Renal cortex interstitium (tissue), 15 donors: ENCODE measurements around the gene NYAP2. TPM values are rescaled to one million over a fixed set of nuclear protein-coding genes. Genes with fewer than 3 reads are reported as not detected.
A peak's percentile ranks its signal among the peaks of the same experiment; 100 is the strongest.

ENCODE experiments used
- DNase-seq, 11 donors: peaks; one replicate each; pipeline ENCODE4 v3.0.0-alpha.2; 2013; ENCODE audit warnings: low read depth in 9 of 11, low spot score in 4 of 11; ENCODE audit errors: extremely low read depth in 1 of 11
- long read RNA-seq, 16 experiments: transcript quantifications; one replicate each; lab custom pipeline, GENCODE V29; 2026
- polyA plus RNA-seq, 3 donors: library from polyadenylated mRNA; unstranded; fragments of 120-200 nt; gene quantifications; one replicate each; pipeline ENCODE4 v1.2.1, GENCODE V29; 2013; ENCODE audit not compliant: insufficient read length in 3 of 3

Gene NYAP2
- polyA plus RNA-seq, result under 1 TPM; 0.03 to 0.11 (median 0.05) TPM
- long read RNA-seq, donor 1, result 0 reads
- long read RNA-seq, donor 2, result 0 reads
- long read RNA-seq, donor 3, result 0 reads
- long read RNA-seq, donor 4, result 0 reads
- long read RNA-seq, donor 5, result 0 reads
- long read RNA-seq, donor 6, result 0 reads
- long read RNA-seq, donor 7, result 0 reads
- long read RNA-seq, donor 8, result 0 reads
- long read RNA-seq, donor 9, result 0 reads
- long read RNA-seq, donor 10, result 0 reads
- long read RNA-seq, donor 11, result 0 reads
- long read RNA-seq, donor 12, result 0 reads
- long read RNA-seq, donor 13, result 0 reads
- long read RNA-seq, donor 14, result 0 reads
- long read RNA-seq, donor 15, result 0 reads
- long read RNA-seq, donor 16, result 0 reads

DNA sequence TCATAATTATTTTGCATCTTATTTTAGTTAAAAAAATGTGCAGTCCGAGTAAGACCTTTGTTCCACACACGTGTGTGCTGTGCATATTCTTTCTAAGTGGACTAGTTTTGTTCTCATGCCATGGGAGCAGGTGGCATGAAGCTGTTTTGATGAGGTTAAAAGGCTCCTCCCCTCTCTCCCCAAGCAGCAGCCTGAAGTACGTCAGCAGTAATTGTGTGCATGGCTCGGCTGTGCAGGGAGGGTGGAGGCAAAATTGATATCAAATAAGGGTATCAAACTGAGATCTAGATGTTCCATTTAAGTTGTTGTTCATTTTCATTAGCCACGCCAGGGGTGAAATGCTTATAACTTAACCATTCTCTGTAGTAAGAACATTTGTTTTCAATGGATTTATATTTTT, at the start of gene NYAP2:
Gene NYAP2 (plus strand): TSS at position 207 of the 400 bp plus-strand sequence. CDS start 9,171 bp downstream, outside the sequence.
- DNase-seq, result no peak

DNA sequence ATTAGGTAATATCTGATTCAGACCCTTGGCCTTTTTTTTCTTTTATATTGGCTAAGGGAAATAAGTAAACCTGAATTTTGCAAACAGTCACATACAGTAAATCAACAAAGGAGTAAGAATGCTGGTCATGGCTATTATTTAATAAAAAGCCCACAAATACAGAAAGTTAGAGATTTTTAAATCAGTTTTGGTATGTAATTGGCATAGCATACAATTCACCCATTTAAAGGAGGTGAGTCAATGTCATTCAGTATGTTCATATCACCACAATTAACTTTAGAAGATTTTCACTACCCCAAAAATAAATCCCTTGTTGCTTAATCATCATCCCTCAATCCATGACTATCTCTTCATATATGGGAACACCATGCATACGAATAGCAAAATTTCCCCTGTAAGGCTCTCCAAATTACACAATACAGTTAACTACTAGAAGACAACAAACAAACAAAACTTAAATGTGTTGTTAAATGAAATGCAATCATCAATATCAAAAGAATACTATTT, 45.9 kb upstream of the NYAP2 start:
- no peak for DNase-seq

DNA sequence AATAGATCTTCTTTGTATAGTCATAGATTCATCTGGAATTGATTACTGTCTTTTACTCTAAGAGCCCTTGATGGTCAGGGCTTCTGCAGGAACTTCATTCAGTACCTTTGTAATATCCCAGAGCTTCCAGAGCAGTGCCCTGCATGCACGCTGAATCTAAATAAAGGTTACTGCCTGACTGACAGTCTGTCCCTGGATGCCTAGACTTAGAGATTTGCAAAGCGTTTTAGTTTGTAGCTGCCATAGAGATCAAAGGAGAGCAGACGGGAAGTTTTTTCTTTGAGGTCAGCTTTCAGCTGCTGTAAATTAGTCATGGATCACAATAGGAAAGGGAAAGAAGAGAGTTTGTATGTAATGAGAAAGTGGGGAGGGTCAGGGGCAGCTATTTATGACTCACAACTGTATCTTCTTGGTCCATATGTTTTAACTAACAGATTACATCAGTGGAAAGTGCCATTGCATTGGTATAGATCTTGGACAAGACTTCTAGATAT, 45.2 kb upstream of the NYAP2 start:
- peak in 1 of 11 donors; percentile 14 for DNase-seq

DNA sequence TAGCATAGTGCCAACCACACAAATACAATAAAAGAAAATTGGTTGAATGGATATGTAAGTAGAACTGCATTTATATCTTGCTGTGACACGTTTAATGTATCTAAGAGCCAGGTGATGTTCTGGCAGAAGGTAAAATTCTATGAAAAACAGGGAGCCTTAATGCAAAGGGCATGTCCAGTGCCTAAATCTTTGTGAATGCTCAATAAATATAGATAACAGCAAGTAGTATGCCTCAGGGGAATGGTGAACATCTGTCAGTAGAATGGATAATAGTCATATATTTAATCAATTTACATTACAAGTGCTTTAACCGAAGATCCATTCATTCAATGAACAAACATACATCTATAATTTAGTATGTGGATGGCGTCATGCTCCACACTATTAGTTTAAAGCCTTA, 43.7 kb upstream of the NYAP2 start:
- DNase-seq, result no peak

DNA sequence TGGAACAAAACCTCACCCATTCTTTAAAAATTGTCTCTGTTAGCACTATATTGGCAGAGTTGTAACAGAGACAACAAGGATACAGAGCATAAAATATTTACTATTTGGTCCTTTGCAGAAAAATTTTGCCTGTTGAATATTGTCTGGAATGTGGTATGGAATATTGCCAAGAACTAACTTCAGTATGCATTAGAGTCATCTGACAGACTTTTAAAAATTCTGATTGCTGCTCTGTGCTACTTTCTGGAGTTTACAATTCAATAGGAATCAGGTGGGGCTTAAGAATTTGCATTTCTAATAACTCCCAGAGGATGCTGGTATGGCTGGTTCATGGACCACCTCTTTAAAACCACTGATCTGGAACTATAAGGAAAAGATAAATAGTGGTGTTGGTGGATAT, 32.8 kb upstream of the NYAP2 start:
- DNase-seq, result no peak

DNA sequence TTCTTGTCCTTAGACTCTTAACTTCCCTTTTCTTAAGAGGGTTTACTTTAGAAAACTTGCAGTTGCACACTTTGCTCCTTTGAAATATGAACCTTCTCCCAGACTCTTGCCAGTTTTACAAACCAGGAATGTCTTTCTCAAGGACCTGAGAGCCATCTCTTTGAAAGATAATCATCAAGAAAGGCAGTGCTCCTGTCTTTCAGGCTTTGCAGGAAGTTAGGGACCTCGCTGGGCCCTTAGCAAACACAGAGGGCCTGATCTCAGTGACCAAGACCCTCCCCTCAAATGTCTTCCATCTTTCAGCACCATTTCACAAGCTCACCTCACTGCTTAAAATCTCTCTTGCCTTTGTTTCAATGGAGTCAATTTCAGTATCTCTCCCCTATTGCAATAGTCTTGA, 32.0 kb upstream of the NYAP2 start:
- DNase-seq, result no peak

DNA sequence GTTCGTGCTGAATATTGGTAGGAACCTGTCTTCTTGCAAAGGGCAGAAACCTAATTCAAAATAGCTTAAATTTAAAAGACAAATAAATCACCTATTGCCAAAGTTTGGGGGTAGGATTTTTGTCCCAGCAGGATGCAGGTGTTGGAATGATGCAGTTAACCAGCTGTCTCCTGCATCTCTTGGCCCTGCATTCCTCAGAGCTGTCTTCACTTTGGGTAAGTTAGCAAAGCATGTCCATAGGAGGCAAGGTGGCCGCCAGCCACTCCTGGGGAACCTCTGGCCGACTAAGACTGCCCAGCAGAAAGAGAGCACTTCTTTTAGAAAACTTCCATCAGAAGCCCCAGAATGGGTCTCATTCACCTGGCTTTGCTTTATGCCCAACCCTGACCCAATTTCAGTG, 20.5 kb upstream of the NYAP2 start:
- DNase-seq, result no peak

DNA sequence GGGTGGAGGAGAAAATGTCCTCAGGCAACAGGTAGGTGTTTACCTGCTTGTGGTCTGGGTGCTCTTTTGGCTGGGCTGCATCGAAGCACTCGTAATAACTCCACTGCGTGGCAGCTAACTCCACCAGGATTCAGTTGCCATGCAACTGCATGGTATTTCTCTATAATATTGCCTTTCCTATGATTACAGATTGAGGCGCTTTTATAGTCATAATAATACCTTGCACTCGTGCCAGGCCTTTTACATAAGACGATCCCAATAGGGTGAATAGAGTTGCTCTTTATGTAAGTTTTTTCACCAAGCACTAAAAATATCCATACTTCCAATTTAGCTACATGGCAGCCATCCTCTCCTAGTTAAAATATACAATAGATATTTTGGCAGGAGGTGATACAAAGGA, 19.7 kb upstream of the NYAP2 start:
- DNase-seq, result no peak

DNA sequence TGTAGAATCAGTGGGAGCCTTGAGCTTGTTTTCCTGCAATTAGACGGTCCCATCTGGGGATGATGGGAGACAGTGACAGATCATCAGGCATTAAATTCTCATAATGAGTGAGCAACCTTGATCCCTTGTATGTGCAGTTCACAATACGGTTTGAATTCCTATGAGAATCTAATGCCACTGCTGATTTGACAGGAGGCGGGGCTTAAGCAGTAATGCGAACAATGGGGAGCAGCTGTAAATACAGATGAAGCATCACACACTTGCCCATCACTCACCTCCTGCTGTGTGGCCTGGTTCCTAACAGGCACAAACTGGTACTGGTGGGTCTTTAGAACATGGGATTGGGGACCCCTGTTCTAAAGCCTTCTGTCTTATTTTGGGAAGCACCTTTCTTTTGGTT, 17.9 kb upstream of the NYAP2 start:
- DNase-seq, result no peak

DNA sequence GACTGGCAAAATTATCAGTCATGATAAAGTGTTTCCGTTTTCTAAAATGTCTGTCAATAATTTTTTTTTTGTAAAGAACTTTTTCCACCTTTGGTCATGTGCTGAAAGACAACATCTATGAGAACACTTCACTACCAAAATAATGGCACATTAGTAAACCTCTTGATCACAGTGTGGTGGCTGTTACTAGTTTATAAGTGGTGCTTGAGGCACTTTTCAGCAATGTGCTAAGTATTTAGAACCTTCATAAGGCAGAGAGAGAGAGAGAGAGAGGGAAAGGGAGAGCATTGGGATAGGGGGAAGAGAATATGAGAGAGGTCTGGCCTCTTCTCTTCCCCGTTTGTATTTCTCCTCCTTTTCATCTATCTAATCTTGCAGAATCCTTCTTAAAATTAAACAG, 1.1 kb upstream of the NYAP2 start:
- DNase-seq, result no peak

DNA sequence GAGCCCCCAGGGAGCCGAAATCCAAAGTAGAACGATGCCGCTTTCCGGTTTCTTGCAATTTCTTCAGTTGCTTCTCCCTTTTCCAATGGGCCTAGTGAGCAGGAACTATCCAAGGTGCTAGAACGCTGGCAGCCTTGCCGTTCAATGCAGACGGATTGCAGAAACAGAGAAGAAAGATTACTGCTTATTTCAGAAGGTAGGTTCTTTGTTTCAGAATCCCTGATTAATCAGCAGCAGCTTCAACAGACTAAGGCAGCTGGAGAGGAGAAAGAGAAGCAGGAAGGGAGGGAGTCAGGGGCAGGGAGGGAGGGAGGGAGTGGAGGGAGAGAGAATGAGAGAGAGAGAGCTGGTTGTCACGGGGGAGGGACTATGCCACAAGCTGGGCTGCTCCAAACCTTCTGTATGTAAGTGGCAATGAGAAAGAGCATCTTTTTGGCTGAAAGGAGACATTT, 576 bp downstream of the NYAP2 start:
- peak; percentile 12 to 48 (median 38) for DNase-seq

DNA sequence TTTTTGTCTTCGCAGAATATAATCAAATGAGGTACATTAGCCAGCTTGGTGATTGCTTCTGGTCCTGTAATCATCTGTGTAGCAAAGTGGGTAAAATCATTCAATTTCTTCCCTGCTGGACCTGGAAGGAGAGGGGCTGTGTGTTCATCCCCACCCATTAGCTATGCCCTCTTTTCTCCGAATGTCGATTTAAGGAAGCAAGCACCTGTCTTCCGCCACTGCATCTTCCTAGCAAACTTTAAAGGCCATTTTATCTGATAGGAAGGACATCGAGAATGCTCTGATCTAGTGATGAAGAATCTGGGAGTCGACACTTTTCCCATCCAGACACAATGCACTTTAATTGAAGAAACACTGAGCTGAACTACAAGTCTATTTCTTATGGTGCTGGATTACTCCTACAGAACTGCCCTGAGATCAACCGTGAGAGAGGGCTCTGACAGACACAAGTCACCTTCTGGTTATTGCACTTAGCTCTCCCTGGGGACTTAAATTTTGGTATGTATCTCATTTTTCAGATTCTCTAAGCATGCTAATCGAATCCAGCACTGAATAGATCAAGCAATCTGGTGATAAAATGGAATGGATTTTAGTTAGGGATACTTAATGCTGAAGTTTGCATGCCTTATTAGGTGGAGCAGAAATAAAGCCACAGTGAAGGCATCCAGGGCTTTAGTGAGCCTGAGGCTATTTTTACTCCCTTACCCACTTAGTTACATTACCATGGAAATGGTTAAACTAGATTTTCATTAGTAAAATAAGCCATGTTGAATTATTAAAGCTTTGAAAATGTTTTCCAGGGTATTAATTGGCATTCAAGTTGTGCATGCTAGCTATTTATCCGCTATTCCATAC, 1.3 kb downstream of the NYAP2 start:
- no peak for DNase-seq

DNA sequence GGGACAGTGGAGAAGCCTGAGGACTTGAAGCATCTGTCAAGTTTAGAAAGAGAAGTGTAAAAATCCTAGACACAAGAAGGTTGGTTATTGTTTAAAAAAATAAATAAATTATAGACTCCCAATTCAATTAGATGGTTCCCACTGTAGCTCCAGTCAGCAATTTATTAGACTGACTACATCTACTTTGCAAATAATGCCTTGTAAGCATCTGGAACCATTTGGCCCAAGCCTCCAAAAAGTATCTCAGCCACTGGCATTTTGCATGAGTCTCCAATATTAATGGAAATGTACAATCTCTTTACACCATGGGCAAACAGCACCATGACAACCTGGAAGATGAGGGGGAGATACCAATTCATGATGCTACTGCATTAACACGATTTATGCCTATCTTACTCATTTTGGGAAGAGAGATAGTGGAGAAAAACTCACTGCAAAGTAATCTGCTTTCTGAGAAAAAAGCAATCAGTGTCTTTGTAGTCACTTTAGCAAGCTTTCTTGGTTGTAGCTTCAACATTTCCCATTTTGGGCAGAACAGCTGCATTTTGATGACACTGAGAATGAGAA, 2.8 kb downstream of the NYAP2 start:
- no peak for DNase-seq

DNA sequence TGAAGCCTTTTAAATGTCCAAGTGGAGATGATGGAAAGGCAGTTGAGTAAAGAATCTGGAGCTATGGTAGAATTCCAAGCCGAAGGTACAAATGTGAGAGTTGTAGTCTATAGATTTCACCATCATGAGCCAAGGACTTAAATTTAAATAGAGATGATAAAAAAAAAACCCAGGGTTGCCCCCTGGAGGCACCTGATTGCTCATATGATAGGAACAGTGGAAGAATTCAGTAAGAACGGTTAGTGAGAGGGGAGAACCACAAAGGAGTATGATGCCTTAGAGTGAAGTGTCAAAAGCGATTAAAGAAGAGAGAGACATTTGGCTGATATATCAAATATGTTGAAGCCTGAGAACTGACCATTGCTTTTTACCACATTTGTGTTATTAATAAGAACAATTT, 11.9 kb downstream of the NYAP2 start:
- no peak for DNase-seq

DNA sequence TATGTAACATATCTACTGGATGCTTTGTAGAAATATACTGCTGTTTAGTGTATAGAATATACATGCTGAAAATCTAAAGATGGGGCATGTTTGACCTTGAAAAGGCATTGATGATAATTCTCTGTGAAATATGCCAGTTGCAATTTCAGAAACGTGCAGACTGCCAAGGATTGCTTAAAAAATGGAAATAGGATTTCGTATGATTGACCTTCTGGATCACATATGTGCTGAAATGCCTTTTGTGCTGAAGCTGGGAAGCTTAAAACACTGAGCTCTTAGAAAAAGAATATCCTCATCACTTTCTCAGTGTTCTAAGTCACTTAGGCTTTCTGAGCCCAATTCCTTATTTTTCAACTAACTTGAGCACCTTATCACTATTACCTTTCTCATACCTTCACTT, 14.3 kb downstream of the NYAP2 start:
- DNase-seq, result no peak

DNA sequence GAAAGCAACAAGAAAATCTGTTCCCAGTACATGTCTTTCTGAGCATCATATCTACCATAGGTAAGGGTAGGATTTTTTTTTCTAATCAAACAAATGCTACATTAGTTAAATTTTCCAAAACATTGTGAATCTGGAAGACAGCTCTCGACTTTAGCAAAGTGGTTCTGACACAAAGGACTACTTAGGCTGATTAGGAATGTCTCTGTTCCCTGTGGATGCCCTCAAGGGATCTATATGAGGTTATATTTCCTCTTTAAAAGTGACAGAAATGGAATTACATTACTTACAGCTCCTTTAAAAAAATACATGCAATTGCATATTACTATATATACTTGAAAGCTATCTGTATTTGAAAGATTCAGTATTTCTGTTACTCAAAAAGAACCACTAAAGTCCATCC, 15.4 kb downstream of the NYAP2 start:
- no peak for DNase-seq

DNA sequence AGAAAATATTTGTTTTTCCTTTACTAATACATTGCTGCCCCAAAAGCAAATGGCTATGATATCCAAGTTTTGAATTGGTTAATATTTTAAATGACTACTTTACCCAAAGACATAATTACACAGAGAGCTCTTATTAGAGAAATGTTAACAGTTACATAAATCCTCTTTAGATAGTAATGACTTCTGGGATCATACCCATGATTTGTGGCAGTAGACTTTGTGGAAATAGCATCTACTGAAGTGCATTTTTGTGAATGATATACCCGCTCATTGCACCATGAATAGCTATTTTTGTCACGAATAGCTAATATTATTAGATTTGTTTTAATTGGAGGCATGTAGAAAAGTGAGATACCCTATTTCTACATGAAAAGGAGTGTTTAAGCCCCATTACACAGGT, 15.8 kb downstream of the NYAP2 start:
- DNase-seq, result no peak

DNA sequence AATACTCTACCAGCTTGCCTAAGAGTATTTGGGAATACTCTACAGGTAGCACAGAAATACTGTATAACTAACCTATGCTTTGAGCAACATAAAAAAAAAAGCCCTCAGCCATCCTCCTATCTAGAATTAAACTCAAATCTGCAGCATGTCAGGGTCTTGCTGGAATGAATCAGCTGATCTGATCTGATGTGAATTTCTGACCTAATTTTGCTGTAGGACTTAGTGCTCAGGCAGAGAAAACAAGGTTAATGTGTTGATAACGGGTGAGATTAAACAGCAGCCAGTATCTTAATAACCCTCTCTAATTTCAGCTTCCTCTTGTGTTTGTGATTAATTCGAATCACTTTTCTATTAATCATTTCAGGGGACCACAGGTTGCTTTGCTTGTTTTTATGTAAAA, 16.3 kb downstream of the NYAP2 start:
- no peak for DNase-seq

DNA sequence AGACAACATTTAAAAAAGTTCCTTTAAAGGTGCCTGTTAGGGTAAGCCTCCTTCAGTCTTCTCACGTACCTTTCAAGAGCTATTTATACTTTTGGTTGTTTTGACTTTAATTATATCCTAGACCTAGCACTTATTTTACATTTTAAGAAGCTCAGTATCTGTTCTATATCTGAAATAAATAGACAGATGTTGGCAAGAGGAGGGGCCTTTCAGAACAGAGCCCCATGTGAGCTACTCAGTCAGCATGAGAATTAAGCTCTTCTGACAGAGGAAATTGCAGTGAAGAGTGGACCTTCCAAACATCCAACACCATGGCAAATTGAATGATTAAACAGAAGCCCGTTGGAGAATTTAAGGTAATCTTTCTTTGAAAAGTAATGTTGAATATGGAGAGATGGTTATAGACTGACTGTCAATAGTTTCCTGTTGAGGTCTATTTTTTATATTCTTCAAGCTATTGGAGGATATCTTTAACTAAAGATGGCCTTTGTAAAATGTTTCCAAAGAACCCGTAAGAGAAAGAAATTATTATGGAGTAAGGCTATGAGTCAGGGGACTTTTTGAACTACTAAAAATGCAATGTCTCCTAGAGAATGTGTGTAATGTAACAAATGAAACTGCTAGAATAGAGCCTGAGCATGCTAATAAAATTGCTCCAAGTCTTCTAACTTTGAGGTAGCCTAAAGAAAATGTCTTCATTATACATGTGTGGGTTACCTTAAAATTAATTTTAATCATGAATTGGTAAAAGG, 17.3 kb downstream of the NYAP2 start:
- DNase-seq, result no peak
